Mesothelial cell of epicardium (in vitro differentiated cells): ENCODE data around the gene CPA4. TPM values are rescaled to one million over a fixed set of nuclear protein-coding genes. Genes with fewer than 3 reads are reported as not detected.

Source experiments
- DNase-seq, 2 experiments: peaks; one replicate each; pipeline ENCODE4 v3.0.0; 2021; ENCODE audit warnings: low spot score in 2 of 2; ENCODE audit not compliant: unreplicated experiment in 2 of 2
- H3K27ac Mint-ChIP-seq: 2 replicates; pipeline ENCODE4 v1.8.0; 2021; ENCODE audit warnings: mixed read lengths
- H3K27me3 Mint-ChIP-seq: 2 replicates; pipeline ENCODE4 v1.8.0; 2021; ENCODE audit warnings: low read depth, mixed read lengths
- H3K36me3 Mint-ChIP-seq: 2 replicates; pipeline ENCODE4 v1.8.0; 2021; ENCODE audit warnings: mixed read lengths
- H3K4me1 Mint-ChIP-seq: 2 replicates; pipeline ENCODE4 v1.8.0; 2021; ENCODE audit warnings: mixed read lengths
- H3K4me3 Mint-ChIP-seq: 2 replicates; pipeline ENCODE4 v1.8.0; 2021; ENCODE audit warnings: mild to moderate bottlenecking, moderate library complexity, mixed read lengths
- H3K9me3 Mint-ChIP-seq: 2 replicates; pipeline ENCODE4 v1.8.0; 2021; ENCODE audit warnings: mixed read lengths
- total RNA-seq: library from RNA; stranded (reverse); gene quantifications from 3 replicates; pipeline ENCODE4 v1.2.1, GENCODE V29; 2021
- TF ChIP-seq, protein P1 (sequence below): fragments of 200-600 bp; sonication (generic); IDR thresholded peaks from one replicate; pipeline ENCODE4 v1.5.0; 2021; ENCODE audit warnings: antibody characterized with exemption; ENCODE audit not compliant: unreplicated experiment

The CPA4 gene
- total RNA-seq, 1 donor from 2014 or later, result 4.1 TPM

DNA sequence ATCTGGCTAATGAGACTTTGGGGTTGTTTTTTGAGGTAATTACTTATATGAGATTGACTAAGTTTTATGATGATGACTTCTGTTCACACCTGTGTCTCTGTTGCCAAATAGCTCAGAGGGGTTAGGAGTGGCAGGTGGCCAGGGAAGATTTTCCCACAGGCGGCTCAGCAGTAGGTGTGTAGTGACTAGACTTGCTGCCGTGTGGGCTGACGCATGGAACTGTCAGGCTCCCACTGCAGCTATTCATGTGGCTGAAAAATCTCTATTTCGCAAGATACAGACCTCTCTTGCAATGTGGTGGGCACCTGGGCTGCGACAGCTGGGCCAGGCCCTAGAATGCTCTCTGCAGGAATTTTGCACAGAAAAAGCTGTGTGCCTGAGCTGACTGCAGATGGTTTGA, 1.4 kb downstream of the CPA4 start:
- Mint-ChIP-seq H3K4me1 (peaks cover 38% of the 10 kb centered on the region), H3K36me3 (no peaks in the 10 kb centered on the region), H3K4me3 (no peak overlapping the region), H3K9me3 (no peaks in the 10 kb centered on the region), H3K27ac (no peak overlapping the region), H3K27me3 (no peaks in the 10 kb centered on the region)
- no peak for DNase-seq
- TF ChIP-seq, protein P1, sequence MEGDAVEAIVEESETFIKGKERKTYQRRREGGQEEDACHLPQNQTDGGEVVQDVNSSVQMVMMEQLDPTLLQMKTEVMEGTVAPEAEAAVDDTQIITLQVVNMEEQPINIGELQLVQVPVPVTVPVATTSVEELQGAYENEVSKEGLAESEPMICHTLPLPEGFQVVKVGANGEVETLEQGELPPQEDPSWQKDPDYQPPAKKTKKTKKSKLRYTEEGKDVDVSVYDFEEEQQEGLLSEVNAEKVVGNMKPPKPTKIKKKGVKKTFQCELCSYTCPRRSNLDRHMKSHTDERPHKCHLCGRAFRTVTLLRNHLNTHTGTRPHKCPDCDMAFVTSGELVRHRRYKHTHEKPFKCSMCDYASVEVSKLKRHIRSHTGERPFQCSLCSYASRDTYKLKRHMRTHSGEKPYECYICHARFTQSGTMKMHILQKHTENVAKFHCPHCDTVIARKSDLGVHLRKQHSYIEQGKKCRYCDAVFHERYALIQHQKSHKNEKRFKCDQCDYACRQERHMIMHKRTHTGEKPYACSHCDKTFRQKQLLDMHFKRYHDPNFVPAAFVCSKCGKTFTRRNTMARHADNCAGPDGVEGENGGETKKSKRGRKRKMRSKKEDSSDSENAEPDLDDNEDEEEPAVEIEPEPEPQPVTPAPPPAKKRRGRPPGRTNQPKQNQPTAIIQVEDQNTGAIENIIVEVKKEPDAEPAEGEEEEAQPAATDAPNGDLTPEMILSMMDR, result no peak

DNA sequence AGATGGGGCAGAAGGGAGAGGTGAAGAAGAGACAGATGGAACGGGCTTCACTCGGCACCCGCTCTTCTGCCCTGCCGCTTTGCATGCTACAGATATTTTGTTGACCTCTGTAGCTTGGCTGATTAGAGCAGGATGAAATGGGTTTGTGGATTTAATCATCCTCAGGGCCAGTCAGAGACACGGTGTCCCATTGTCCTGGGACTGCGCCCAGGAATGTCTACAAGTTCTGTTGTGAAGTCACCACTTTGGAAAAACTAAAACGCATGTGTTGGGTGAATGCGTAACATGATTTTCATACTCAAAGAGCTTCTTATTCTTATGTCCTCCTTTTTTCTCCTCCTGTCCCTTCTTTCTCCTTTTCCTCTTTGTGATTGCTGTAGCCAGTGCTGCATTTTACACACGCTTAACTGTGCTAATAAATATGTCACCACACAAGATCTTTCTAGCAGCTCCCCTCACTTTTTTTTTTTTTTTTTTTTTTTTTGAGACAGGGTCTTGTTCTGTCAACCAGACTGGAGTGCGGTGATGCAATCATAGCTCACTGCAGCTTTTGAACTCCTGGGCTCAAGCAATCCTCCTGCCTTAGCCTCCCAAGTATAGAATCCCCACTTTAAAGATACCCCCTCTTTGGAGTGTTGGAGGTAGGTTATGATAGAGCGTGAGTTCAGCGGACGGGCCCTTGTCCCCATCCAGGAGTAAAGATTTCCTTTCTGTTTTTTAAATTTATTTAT, 3.4 kb downstream of the CPA4 start:
- DNase-seq, result no peak
- Mint-ChIP-seq H3K4me1 (peaks cover 53% of the 10 kb centered on the region), H3K27ac (peak overlapping the region; percentile 80)

GRCh38 chr7:130297628-130298543, 4.9 kb downstream of the CPA4 start:
- H3K27ac Mint-ChIP-seq, result peak overlapping the region; percentile 82

More for the DNA sequence above, 3.4 kb downstream of the CPA4 start:
- Mint-ChIP-seq H3K36me3 (no peaks in the 10 kb centered on the region), H3K4me3 (no peak overlapping the region), H3K27me3 (no peaks in the 10 kb centered on the region), H3K9me3 (peaks cover 7% of the 10 kb centered on the region)
- TF ChIP-seq, protein P1, result no peak

DNA sequence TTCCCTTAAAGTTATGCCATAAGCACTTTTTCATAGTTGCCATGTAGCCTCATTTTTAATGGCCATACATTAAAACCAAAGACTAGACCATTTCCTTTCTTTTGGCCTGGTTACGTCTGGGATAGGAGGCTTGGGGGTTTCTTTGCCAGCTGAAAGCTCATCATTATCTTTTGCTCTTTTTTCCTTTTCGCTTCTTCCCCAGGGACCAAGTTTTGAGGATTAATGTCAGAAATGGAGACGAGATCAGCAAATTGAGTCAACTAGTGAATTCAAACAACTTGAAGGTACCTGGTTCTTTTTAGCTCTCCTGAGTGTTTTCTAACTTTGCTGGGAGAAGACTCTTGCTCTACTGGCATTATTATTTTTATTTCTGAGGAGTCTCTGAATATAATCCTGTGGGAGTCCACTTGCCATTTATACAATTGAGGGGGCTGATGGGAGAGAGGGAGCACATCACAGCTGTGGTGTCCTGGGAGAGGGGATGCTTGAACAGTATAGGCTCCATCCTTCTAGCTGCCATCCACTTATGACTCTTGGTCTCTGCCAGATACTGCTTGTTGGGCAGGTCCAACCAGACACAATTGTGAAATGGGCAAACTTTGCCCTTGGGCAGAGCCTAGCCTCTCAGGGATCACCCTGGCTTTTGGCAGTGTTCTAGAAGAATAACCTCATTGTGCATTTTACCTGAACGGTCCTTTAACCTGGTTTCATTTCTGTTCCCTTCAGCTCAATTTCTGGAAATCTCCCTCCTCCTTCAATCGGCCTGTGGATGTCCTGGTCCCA, 5.8 kb downstream of the CPA4 start:
- Mint-ChIP-seq H3K4me1 (peaks cover 45% of the 10 kb centered on the region), H3K4me3 (no peak overlapping the region), H3K27ac (peak overlapping the region; percentile 82), H3K36me3 (no peaks in the 10 kb centered on the region), H3K27me3 (no peaks in the 10 kb centered on the region), H3K9me3 (peaks cover 7% of the 10 kb centered on the region)
- TF ChIP-seq, protein P1, result no peak
- no peak for DNase-seq

More at GRCh38 chr7:130297628-130298543, 4.9 kb downstream of the CPA4 start:
- TF ChIP-seq, protein P1, result no peak
- Mint-ChIP-seq H3K27me3 (no peaks in the 10 kb centered on the region), H3K4me1 (peaks cover 52% of the 10 kb centered on the region), H3K36me3 (no peaks in the 10 kb centered on the region), H3K4me3 (no peak overlapping the region), H3K9me3 (peaks cover 7% of the 10 kb centered on the region)
- no peak for DNase-seq

- H3K4me3 Mint-ChIP-seq, result no peak overlapping the region
- H3K27me3 Mint-ChIP-seq, result no peaks in the 10 kb centered on the region
- TF ChIP-seq, protein P1, result no peak
- H3K4me1 Mint-ChIP-seq, result peaks cover 46% of the 10 kb centered on the region
- DNase-seq, result no peak
- H3K36me3 Mint-ChIP-seq, result no peaks in the 10 kb centered on the region
- peaks cover 7% of the 10 kb centered on the region for H3K9me3 Mint-ChIP-seq
- peak overlapping the region; percentile 11 for H3K27ac Mint-ChIP-seq
These were observed 6.9 kb downstream of the CPA4 start for GRCh38 chr7:130299866-130300265.
